Activated T-helper 2 cell treated with anti-CD3 and anti-CD28 coated beads, Interferon-gamma antibody, Interleukin-2, Interleukin-4, amounts not matched to agents 10 μg/mL and 5 μg/mL and 100 μg/mL, durations not matched to agents 14 hours and 24 hours and 36 hours (primary cell): ENCODE results near the gene ZNF778. TPM values are rescaled to one million over a fixed set of nuclear protein-coding genes. Genes with fewer than 3 reads are reported as not detected.

Experiments
- DNase-seq: peaks from one replicate; pipeline ENCODE4 v3.0.0; 2021; ENCODE audit warnings: low spot score
- H3K27ac Mint-ChIP-seq: one replicate; pipeline ENCODE4 v1.8.0; 2021; ENCODE audit warnings: mixed read lengths
- H3K27me3 Mint-ChIP-seq: one replicate; pipeline ENCODE4 v1.8.0; 2021; ENCODE audit warnings: low read depth, mixed read lengths
- H3K36me3 Mint-ChIP-seq: one replicate; pipeline ENCODE4 v1.8.0; 2021; ENCODE audit warnings: low read depth, mixed read lengths
- H3K4me1 Mint-ChIP-seq: one replicate; pipeline ENCODE4 v1.8.0; 2021; ENCODE audit warnings: low read depth, mixed read lengths
- H3K4me3 Mint-ChIP-seq: one replicate; pipeline ENCODE4 v1.8.0; 2021; ENCODE audit warnings: low read depth, mild to moderate bottlenecking, moderate library complexity, mixed read lengths
- H3K9me3 Mint-ChIP-seq: one replicate; pipeline ENCODE4 v1.8.0; 2021; ENCODE audit warnings: mixed read lengths
- intact Hi-C: fragments of 100-400 bp; cut with micrococcal nuclease; formaldehyde crosslinking; loops from one replicate; pipeline ENCODE4 v1.15.1; 2023
- total RNA-seq: library from RNA; stranded (reverse); gene quantifications from 2 replicates; pipeline ENCODE4 v1.2.3, GENCODE V29; 2022

ZNF778 gene
- total RNA-seq, 1 donor from 2014 or later = 7.7 TPM

- DNase-seq = no peak
- Mint-ChIP-seq H3K27ac (no peak overlapping the region), H3K9me3 (no peaks in the 10 kb centered on the region), H3K27me3 (no peaks in the 10 kb centered on the region), H3K36me3 (no peaks in the 10 kb centered on the region), H3K4me1 (no peaks in the 10 kb centered on the region), H3K4me3 (no peak overlapping the region)
- intact Hi-C loops = loop anchor here (1.0 kb wide), 1 partner anchor 8 kb away; no protein-coding TSS in a partner anchor
Observed at GRCh38 chr16:89193576-89194293, 23.8 kb upstream of the ZNF778 start.

DNA sequence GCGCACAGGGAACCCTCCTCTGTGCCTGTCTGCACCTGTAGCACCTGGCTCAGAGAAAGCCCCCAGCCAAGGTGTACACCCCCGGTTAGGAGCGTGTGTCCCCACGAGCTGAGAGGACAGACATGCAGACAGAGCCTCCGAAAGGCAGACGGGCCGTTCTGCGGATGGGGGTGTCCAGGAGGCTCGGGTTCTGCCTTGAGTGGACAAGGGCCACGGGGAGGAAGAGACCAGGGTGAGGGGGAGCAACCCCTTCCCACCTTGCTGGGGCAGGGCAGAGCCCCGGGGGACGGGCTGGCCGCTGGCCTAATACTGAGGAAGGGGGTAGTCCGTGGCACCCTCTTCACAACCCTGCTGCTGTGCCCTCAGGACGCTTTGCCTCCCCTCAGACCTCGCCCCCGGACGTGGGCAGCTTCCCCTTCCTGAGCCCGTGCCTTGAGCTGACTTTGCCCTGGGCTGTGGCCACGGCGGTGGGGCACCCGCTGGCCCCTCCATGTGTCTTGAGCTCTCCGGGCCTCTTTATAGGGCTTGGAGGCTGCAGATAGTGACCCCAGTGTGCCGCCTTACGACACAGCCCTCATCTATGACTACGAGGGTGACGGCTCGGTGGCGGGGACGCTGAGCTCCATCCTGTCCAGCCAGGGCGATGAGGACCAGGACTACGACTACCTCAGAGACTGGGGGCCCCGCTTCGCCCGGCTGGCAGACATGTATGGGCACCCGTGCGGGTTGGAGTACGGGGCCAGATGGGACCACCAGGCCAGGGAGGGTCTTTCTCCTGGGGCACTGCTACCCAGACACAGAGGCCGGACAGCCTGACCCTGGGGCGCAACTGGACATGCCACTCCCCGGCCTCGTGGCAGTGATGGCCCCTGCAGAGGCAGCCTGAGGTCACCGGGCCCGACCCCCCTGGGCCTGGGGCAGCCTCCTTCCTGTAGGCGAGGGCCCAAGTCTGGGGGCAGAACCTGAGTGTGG is 22.9 kb upstream of the ZNF778 start:
- Mint-ChIP-seq H3K4me1 (no peaks in the 10 kb centered on the region), H3K36me3 (no peaks in the 10 kb centered on the region), H3K27me3 (no peaks in the 10 kb centered on the region), H3K4me3 (no peak overlapping the region), H3K27ac (no peak overlapping the region), H3K9me3 (no peaks in the 10 kb centered on the region)
- no peak for DNase-seq
- intact Hi-C loops = no loop called here

DNA sequence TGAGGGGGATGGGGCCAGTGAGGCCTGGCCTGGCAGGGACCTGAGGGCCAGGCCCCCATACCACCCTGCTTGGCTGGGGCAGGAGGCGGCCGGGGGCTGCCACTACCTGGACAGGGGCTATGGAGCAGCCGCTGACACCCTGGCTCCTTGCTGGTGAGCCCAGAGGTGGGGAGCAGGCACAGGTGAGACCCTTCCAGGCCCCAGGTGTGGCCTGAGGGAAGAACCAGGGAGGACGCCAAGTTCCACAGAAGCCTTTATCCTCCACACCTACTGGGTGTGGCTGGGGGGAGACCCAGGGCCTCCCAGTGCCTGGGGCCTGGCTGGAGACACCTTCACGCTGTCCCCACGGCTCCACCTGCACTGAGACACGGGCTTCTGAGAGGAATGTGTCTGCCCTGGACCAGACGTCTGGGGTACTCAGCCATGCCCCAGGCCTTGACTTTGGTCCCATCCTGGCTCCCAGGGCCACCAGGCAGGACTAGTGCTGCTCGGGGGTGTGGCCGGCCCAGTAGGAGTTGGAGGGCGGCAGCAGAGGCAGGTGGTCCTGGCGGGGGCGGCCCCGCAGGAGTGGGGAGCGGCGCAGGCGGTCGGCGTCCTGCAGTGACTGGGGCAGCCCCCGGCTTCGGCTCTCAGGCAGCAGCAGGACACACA is 21.9 kb upstream of the ZNF778 start:
- Mint-ChIP-seq H3K4me1 (no peaks in the 10 kb centered on the region), H3K27ac (no peak overlapping the region), H3K36me3 (no peaks in the 10 kb centered on the region), H3K27me3 (peaks cover 8% of the 10 kb centered on the region), H3K9me3 (no peaks in the 10 kb centered on the region), H3K4me3 (no peak overlapping the region)
- intact Hi-C loops = no loop called here
- DNase-seq = no peak

DNA sequence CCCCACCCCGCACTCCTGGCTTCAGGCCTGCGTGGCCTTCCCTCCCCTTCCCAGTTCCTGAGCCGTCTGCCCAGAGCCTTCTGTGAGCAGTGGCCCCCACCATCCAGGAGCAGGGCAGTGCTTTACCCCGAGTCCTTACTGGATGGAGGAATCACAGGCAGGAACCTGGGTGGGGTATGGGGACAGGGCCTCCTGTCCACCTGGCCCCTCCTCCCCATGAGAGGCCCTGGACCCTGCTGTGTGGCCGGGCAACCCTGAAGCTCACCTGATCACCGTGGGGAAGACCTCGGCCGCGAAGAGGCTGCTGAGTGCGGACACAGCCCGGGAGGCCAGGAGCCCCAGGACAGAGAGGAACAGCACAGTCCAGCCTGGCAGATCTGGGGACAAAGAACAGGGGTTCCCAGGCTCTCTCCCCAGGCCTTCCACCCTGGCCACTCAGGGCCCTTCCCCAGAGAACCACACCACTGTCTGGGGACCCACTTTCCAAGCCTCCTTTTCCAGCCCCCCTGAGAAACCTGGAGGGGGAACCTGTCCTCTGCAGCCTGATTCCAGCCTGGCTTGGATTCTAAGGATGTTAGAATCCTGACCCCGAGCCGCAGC is 20.4 kb upstream of the ZNF778 start:
- no peak for DNase-seq
- Mint-ChIP-seq H3K36me3 (no peaks in the 10 kb centered on the region), H3K27me3 (peaks cover 10% of the 10 kb centered on the region), H3K4me1 (no peaks in the 10 kb centered on the region), H3K9me3 (no peaks in the 10 kb centered on the region), H3K4me3 (no peak overlapping the region), H3K27ac (no peak overlapping the region)
- intact Hi-C loops = no loop called here

- Mint-ChIP-seq H3K4me3 (no peak overlapping the region), H3K4me1 (no peaks in the 10 kb centered on the region), H3K36me3 (peaks cover 1% of the 10 kb centered on the region), H3K27me3 (peaks cover 13% of the 10 kb centered on the region), H3K27ac (no peak overlapping the region), H3K9me3 (peaks cover 2% of the 10 kb centered on the region)
- intact Hi-C loops = no loop called here
- DNase-seq = no peak
Observed at GRCh38 chr16:89197633-89198416, 19.7 kb upstream of the ZNF778 start.

- Mint-ChIP-seq H3K4me3 (no peak overlapping the region), H3K27me3 (peaks cover 21% of the 10 kb centered on the region), H3K4me1 (peaks cover 2% of the 10 kb centered on the region), H3K36me3 (peaks cover 6% of the 10 kb centered on the region), H3K9me3 (peaks cover 7% of the 10 kb centered on the region), H3K27ac (no peak overlapping the region)
- no peak for DNase-seq
- intact Hi-C loops = no loop called here
Observed at GRCh38 chr16:89198417-89199240, 18.9 kb upstream of the ZNF778 start.

- Mint-ChIP-seq H3K27me3 (peaks cover 28% of the 10 kb centered on the region), H3K9me3 (peaks cover 7% of the 10 kb centered on the region), H3K27ac (no peak overlapping the region), H3K4me3 (peak overlapping the region; percentile 13), H3K4me1 (peaks cover 2% of the 10 kb centered on the region), H3K36me3 (peaks cover 6% of the 10 kb centered on the region)
- DNase-seq = no peak
- intact Hi-C loops = no loop called here
Observed at GRCh38 chr16:89199241-89200123, 18.0 kb upstream of the ZNF778 start.

DNA sequence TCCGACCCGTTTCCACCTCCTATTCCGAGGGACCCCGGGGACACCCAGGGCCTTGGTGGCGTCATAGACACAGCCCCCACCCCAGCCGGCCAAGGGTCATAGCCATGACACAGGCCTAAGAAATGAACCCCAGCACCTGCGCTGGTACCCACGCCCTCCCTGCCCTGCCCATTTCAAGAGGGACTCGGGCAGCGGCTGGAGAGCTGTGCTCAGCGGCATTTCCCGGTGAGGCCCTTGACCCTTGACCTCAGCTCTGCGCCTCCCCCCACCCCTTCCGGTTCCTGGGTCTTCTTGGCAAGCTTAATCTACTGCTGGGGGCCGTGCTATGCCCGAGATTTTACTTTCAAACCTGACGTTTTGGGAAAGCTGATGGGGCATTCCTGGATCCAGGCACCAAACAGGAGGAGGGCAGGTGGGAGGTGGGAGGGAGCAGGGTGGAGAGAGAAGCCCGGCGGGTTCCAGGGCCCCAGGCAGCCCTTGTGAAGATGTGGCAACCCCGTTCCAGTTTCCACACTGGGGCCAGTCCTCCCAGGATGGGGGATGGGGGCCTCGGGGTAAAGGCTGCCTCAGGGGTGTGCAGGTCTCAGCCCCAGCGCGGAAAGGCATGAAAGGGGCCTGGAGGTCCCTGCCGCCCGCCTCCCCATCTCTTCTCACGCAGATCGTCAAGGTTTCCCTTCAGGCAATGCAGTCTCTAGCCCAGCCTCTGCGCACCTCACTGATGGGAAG is 17.2 kb upstream of the ZNF778 start, which contains the start of gene SLC22A31:
TSS of gene SLC22A31 (minus strand) at position 414 of the 726 bp plus-strand sequence. CDS start at position 378, 36 bp downstream.
- H3K4me3 Mint-ChIP-seq = peak within 1 kb of the TSS; percentile 17
- peaks cover 28% of the 10 kb centered on the region for H3K27me3 Mint-ChIP-seq
- peaks cover 6% of the 10 kb centered on the region for H3K36me3 Mint-ChIP-seq
- peaks cover 7% of the 10 kb centered on the region for H3K9me3 Mint-ChIP-seq
- peaks cover 2% of the 10 kb centered on the region for H3K4me1 Mint-ChIP-seq
- DNase-seq = no peak
- intact Hi-C loops = no loop called here
- no peak within 1 kb of the TSS for H3K27ac Mint-ChIP-seq

DNA sequence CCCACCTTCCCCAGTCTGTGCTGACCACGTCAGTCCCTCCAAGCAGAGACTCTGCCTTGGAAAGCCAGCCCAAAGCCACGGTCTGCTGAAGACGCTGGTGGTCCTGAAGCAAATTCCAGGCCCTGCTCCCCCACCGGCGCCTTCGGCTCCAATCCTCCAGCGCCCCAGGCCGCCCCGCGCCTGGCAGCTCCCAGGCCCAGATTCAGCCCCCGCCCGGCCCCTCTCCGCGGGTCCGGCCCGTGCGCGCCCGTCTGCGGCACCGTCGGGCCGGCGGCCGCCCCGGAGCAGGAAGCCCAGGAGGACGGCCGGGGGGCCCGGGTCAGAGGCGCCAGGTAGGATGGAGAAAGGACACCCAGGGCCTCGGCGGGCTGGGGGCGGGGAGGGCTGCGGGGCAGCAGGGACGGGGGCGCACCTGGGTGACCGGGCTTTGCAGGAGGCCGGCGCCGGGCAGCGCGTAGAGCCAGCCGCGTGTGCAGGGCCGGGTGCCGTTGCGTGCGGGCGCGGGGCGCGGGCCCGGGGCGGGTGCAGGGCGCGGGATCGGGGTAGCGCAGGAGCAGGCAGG is 16.6 kb upstream of the ZNF778 start:
- Mint-ChIP-seq H3K4me3 (peak overlapping the region; percentile 17), H3K27me3 (peaks cover 28% of the 10 kb centered on the region), H3K36me3 (peaks cover 6% of the 10 kb centered on the region), H3K27ac (no peak overlapping the region), H3K4me1 (peaks cover 2% of the 10 kb centered on the region), H3K9me3 (peaks cover 7% of the 10 kb centered on the region)
- intact Hi-C loops = loop anchor here (1.0 kb wide), 1 partner anchor 8 kb away; no protein-coding TSS in a partner anchor
- DNase-seq = no peak
